GM08714 (cell line): ENCODE data around the gene RFX4.

Source experiments
- H3K4me3 ChIP-seq: fragments of 200-500 bp; sonication (Bioruptor generic); 2 replicates; pipeline ENCODE4 v1.5.1; 2014; ENCODE audit warnings: mild to moderate bottlenecking, low read length, inconsistent platforms
- ZNF274 ChIP-seq: IDR thresholded peaks from 2 replicates; pipeline ENCODE4 v1.6.1; 2012; ENCODE audit warnings: mild to moderate bottlenecking, low read depth, low read length

RFX4 gene

GRCh38 chr12:106582641-106583230 lies at the start of gene RFX4:
Gene RFX4, plus strand, starts transcription at chr12:106583004. Its CDS starts 317 bp downstream, at chr12:106583321.
- no peak within 1 kb of the TSS; the same call in 1 of the 2 replicates for H3K4me3 ChIP-seq
- no peak for TF ChIP-seq ZNF274

DNA sequence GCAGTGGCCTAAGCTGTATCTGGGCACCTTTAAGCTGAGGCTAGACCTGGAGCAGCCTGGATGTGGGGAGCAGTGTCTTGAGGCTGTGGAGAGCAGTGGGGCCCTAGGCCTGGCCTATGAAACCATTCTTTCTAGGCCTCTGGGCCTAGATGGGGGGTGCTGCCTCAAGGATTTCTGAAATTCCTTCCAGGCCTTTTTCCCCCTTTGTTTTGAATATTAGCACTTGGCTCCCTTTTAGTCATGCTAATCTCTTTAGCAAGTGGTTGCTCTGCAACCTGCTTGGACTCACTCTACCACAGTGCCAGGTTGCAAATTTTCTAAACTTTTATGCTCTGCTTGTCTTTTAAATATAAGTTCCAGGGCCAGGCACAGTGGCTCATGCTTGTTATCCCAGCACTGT lies 41.6 kb upstream of the RFX4 start:
- no peak overlapping the region for H3K4me3 ChIP-seq
- no peak for TF ChIP-seq ZNF274

- TF ChIP-seq ZNF274, result no peak
- H3K4me3 ChIP-seq, result no peak overlapping the region
Measured at GRCh38 chr12:106551410-106551809, 31.4 kb upstream of the RFX4 start.

- TF ChIP-seq ZNF274, result no peak
- no peak overlapping the region for H3K4me3 ChIP-seq
Measured at GRCh38 chr12:106552228-106552627, 30.6 kb upstream of the RFX4 start.

- H3K4me3 ChIP-seq, result no peak overlapping the region
- TF ChIP-seq ZNF274, result no peak
Measured at GRCh38 chr12:106564678-106565329, 18.0 kb upstream of the RFX4 start.

DNA sequence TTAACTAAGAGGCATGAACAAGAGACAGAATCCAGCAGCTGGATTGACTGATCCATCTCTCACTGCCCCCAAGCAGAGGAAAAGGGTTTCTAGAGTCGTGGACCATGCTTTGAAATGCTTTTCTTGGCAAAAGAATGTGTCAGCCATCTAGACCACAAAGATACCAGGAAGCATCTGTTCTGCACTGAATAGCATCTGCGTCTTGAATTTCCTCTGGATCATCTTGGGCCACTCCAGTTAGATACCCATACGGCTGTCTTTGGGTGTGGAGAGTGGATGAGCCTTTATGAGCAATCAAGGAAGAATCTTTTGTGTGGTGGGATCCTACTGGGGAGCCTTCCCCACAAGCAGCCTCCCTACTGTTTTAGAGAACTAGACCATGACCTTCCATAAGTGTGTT lies 16.0 kb upstream of the RFX4 start:
- no peak overlapping the region for H3K4me3 ChIP-seq
- no peak for TF ChIP-seq ZNF274

DNA sequence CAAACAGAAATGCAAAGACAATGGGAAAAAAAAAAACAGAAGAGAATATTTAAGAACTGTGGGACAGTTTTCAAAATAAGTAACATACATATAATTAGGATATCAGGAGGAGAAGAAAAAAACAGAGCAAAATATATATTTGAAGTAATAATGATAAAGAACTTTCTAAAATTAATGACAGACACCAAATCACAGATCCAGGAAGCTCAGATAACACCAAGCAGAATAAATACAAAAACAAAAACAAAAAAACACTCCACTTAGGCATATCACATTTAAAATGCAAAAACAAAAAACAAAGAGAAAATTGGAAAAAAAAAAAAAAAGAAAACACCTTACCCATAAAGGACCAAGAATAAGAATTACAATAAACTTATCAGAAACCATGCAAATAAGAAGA lies 9.6 kb upstream of the RFX4 start:
- H3K4me3 ChIP-seq, result no peak overlapping the region
- TF ChIP-seq ZNF274, result no peak

DNA sequence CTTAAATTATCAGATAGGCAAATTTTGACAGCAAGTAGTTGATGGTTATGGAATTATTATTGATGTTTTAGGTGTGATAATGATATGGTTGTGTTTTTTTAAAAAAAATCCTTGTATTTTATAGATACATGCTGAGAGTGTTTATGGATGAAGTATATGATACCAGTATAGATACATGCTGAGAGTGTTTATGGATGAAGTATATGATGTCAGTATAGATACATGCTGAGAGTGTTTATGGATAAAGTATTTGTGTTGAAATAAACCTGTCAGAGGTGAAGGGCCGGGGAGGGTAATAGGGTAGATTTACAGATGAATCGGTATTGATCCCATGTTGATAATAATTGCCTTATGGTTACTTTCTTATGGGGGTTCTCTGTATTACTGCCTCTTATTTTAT lies 6.0 kb upstream of the RFX4 start:
- H3K4me3 ChIP-seq, result no peak overlapping the region
- no peak for TF ChIP-seq ZNF274

DNA sequence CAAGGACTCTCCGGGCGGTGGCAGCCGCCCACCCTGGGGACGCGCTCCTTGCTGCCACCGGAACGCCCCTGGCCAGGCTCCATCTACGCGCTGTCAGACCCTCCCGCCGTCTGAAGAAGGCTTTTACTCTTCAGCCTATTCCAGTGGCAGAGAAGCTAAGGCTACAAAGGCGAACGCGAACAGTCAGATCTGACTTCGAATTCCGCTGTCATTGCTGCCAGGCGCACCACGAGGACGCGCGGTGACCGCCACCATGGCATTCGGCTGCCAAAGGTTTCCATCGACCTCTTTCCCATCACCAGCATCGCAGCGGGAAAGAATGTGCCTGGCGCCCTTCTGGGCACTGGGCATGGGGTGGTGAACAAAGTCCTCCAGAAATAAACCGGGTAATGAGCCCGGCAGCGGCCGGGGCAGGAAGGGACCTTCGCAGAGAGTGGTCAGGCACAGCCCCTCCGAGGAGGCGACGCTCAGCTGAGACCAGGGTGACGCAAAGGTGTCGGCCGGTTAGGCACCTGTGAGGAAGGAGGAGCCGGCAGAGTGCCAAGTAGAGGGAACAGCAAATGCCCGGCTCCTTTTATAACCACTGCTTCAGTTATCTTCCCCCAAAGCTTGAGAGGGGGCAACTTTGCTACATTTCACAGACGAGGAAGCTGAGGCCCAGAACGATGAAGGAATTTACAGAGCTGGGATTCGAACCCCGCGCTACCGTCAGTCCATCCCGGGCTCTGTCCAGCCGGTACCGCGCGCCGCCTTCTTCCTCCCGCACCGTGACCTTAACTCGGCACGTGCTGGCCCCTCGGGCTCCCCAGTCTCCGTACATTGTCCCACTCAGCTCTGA lies 1.9 kb upstream of the RFX4 start:
- no peak overlapping the region for H3K4me3 ChIP-seq
- TF ChIP-seq ZNF274, result no peak

DNA sequence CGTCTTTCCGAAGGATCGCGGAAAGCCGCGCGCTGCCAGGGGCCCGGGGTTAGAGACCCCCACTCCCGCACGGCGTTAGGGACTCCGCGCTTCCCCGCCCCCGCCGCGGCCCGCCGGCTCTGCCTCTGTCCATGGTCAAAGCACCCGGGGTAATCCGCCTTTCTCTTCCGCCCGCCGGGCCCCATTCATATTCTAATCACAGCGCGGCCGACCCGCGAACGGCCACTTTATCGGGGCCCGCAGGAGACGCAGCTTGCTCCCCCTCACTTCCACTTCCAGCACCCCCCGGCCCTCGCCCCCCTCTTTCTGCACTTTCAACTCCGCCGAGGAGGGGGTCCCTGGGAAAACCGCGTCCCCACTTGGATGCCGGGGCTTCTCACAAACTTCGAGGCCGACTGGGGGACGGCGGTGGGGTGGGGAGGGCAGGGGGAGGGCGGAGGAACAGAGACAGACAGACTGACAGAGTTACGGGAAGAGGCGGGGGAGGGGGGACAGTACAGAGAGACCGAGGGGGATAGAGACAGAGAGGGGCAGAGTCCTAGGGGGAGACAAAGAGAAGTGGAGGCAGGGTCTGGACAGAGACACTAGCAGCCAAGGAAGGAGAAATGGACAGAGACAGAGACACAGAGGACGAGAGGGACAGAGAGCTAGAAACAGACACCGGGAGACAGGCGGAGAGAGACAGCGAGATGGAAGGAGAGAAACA lies 1.1 kb upstream of the RFX4 start:
- no peak for TF ChIP-seq ZNF274
- H3K4me3 ChIP-seq, result no peak overlapping the region

DNA sequence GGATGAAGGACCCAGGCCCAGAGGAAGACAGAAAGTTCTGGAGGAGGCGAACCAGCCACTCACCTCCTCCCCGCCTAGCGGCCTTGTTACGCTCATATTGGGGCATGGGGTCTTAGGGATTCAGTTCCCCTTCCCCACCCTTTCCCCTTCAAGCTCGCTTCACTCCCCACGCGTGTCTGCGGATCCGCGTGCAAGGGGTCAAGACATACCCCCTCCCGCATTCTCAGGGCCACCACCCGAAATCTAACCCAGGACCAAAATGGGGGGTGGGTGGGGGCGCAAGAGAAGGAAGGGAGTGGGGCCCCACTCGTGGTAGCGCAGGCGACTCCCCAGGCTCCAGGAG lies 584 bp upstream of the RFX4 start:
- no peak overlapping the region for H3K4me3 ChIP-seq

GRCh38 chr12:106583242-106584103 lies 669 bp downstream of the RFX4 start:
- no peak overlapping the region; the same call in 1 of the 2 replicates for H3K4me3 ChIP-seq
- TF ChIP-seq ZNF274, result no peak

More for the DNA sequence above, 584 bp upstream of the RFX4 start:
- no peak for TF ChIP-seq ZNF274
